Lung (tissue), 12 donors: ENCODE measurements around the gene RCBTB1. TPM values are rescaled to one million over a fixed set of nuclear protein-coding genes. Genes with fewer than 3 reads are reported as not detected.
"Not testable (repeated sequence)": the region's sequence is repeated elsewhere in the genome, so short reads cannot be mapped to it uniquely, and the experiment has no call there.

ENCODE experiments used
- ATAC-seq: fragments of 200-7000 bp; cut with Tn5 transposase; one replicate; pipeline ENCODE4 v1.9.1; 2020; ENCODE audit warnings: moderate number of reproducible peaks; ENCODE audit not compliant: insufficient read depth, low FRiP score
- DNase-seq, 3 donors: peaks; one replicate each; pipeline ENCODE4 v3.0.0-alpha.2; 2013 to 2017
- H3K27ac ChIP-seq, 2 donors: one replicate each; pipeline ENCODE4 v1.5.1; 2013; ENCODE audit warnings: mild to moderate bottlenecking in 2 of 2, moderate library complexity in 2 of 2, control low read depth in 1 of 2, inconsistent platforms in 1 of 2, low read depth in 1 of 2, low read length in 1 of 2
- H3K27me3 ChIP-seq, 3 donors: one replicate each; pipeline ENCODE4 v1.5.1; 2013; ENCODE audit warnings: low read length in 2 of 3; ENCODE audit not compliant: control insufficient read depth in 3 of 3, insufficient read depth in 3 of 3
- H3K36me3 ChIP-seq, 4 donors: one replicate each; pipeline ENCODE4 v1.5.1; 2013; ENCODE audit warnings: low read length in 4 of 4, mild to moderate bottlenecking in 1 of 4, moderate library complexity in 1 of 4; ENCODE audit not compliant: control insufficient read depth in 4 of 4, insufficient read depth in 4 of 4
- H3K4me1 ChIP-seq, 5 donors: one replicate each; pipeline ENCODE4 v1.5.1; 2013; ENCODE audit warnings: low read length in 5 of 5, mild to moderate bottlenecking in 2 of 5, moderate library complexity in 1 of 5; ENCODE audit not compliant: control insufficient read depth in 5 of 5, insufficient read depth in 5 of 5
- H3K4me3 ChIP-seq: one replicate; pipeline ENCODE4 v1.5.1; 2013; ENCODE audit warnings: mild to moderate bottlenecking, control low read depth, moderate library complexity
- H3K9ac ChIP-seq, 2 donors: one replicate each; pipeline ENCODE4 v1.5.1; 2013; ENCODE audit warnings: low read length in 2 of 2, control low read depth in 1 of 2; ENCODE audit not compliant: insufficient read depth in 1 of 2
- H3K9me3 ChIP-seq, 4 donors: one replicate each; pipeline ENCODE4 v1.5.1; 2013; ENCODE audit warnings: low read length in 3 of 4, mild to moderate bottlenecking in 1 of 4, moderate library complexity in 1 of 4; ENCODE audit not compliant: control insufficient read depth in 4 of 4, insufficient read depth in 3 of 4
- WGBS, 2 donors: extraction: QIAGEN DNeasy Blood & Tissue Kit; methylation state at CpG; one replicate each; pipeline ENCODE4 v1.1.7; 2013; 5-methylcytosine and 5-hydroxymethylcytosine counted together
- polyA plus RNA-seq, 2 donors: library from polyadenylated mRNA; stranded (reverse); fragments of 200-250 nt; gene quantifications; one replicate each; pipeline ENCODE4 v1.2.1, GENCODE V29; 2013
- total RNA-seq, 2 donors: library from RNA; depleted of rRNA in 1 of 2; stranded (reverse); fragments of >200 nt in 1 of 2; gene quantifications; one replicate each; pipeline ENCODE4 v1.2.1, GENCODE V29; 2014 to 2021
- TF ChIP-seq, protein P1 (sequence below): IDR thresholded peaks from 2 replicates; pipeline ENCODE4 v1.5.1; 2012; ENCODE audit warnings: mild to moderate bottlenecking; ENCODE audit errors: control extremely low read depth, extremely low read depth
- donor health status: control.
- donor health status: control.
- donor health status: Bipolar disorder and iron deficiency.
- donor health status: healthy.
- donor health status: DM: yes; HTN: yes; CAD: no.

The RCBTB1 gene
- total and polyA plus RNA-seq, 4 donors, result 12.0 to 25.4 (median 17.8) TPM

DNA sequence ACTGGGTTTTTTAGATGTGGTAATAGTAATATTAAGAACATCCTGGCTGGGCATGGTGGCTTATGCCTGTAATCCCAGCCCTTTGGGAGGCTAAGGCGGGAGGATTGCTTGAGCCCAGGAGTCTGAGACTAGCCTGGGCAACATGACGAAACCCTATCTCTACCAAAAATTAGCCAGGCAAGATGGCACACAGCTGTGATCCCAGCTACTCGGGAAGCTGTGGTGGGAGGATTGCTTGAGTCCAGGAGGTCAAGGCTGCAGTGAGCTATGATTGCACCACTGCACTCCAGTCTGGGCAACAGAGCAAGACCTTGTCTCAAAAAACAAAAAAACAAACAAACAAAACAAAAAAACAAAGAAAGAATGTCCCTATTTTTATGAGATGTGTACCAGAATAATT lies 5.4 kb upstream of the RCBTB1 start:
- DNase-seq, ATAC-seq: not testable (repeated sequence)
- WGBS, 2 donors, result 87 to 92% methylated on average over 3 of the region's 3 CpGs

DNA sequence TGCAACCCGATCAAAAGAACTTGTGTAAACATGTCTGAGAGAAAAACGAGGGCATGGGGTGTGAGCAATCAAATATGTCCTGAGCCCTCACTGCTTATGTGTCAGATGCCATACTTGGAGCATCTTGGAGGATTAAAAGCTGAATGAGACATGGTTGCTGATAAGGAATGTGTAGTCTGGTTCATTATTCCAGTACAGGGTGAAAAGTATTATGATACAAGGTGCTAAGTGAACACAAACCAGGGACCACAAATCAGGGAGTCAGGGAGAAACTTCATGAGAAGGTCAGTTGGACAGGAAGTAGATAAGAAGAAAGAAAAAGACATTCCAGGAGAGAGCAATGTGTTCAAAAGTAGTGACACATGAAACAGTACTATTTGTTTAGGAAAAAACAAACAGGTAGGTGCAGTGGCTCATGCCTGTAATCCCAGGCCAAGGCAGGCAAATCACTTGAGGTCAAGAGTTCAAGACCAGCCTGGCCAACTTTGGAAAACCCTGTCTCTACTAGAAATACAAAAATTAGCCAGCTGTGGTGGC lies 2.0 kb upstream of the RCBTB1 start:
- Histone ChIP-seq H3K36me3 (peaks cover 0 to 2% (median 0%) of the 10 kb centered on the region in 4 donors), H3K4me3 (no peak overlapping the region), H3K9me3 (no peaks in the 10 kb centered on the region), H3K27ac (peak overlapping the region in 1 of 2 donors; percentile 14), H3K4me1 (peaks cover 0 to 12% (median 7%) of the 10 kb centered on the region in 5 donors), H3K9ac (no peak overlapping the region), H3K27me3 (no peaks in the 10 kb centered on the region)
- WGBS, 2 donors, result 42 to 75% methylated on average over 2 of the region's 2 CpGs
- no peak for ATAC-seq
- DNase-seq, result no peak
- TF ChIP-seq, protein P1, sequence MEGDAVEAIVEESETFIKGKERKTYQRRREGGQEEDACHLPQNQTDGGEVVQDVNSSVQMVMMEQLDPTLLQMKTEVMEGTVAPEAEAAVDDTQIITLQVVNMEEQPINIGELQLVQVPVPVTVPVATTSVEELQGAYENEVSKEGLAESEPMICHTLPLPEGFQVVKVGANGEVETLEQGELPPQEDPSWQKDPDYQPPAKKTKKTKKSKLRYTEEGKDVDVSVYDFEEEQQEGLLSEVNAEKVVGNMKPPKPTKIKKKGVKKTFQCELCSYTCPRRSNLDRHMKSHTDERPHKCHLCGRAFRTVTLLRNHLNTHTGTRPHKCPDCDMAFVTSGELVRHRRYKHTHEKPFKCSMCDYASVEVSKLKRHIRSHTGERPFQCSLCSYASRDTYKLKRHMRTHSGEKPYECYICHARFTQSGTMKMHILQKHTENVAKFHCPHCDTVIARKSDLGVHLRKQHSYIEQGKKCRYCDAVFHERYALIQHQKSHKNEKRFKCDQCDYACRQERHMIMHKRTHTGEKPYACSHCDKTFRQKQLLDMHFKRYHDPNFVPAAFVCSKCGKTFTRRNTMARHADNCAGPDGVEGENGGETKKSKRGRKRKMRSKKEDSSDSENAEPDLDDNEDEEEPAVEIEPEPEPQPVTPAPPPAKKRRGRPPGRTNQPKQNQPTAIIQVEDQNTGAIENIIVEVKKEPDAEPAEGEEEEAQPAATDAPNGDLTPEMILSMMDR, result no peak

More for the DNA sequence above, 5.4 kb upstream of the RCBTB1 start:
- not testable (repeated sequence) for H3K4me3 ChIP-seq, H3K9me3 ChIP-seq, H3K9ac ChIP-seq, H3K36me3 ChIP-seq, H3K27me3 ChIP-seq, H3K4me1 ChIP-seq, H3K27ac ChIP-seq

DNA sequence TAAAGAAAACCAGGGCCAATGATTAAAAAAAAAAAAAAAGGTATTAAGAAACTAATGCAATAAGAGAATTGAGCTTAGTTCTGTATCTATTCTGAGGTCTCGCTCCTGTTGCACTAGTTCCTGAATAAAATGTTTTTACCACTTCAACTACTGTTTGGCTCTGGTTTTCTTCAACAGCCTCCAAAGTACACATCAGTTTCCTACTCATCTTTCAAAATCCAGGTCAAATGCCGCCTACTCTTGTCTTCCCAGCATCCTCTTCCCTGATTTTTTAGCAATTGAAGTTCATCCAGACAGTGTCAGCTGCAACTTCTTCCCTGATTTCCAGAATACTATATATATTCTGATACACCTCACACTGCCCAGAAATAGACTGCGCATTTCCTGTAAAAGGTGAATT lies 1.4 kb upstream of the RCBTB1 start:
- 90 to 91% methylated on average over 3 of the region's 3 CpGs for WGBS, 2 donors
- Histone ChIP-seq H3K9ac (no peak overlapping the region), H3K27me3 (no peaks in the 10 kb centered on the region), H3K9me3 (no peaks in the 10 kb centered on the region), H3K4me1 (peaks cover 0 to 12% (median 7%) of the 10 kb centered on the region in 5 donors), H3K4me3 (no peak overlapping the region), H3K36me3 (peaks cover 0 to 2% (median 0%) of the 10 kb centered on the region in 4 donors), H3K27ac (peak overlapping the region in 1 of 2 donors; percentile 13)
- TF ChIP-seq, protein P1, result no peak
- no peak for DNase-seq
- no peak for ATAC-seq

DNA sequence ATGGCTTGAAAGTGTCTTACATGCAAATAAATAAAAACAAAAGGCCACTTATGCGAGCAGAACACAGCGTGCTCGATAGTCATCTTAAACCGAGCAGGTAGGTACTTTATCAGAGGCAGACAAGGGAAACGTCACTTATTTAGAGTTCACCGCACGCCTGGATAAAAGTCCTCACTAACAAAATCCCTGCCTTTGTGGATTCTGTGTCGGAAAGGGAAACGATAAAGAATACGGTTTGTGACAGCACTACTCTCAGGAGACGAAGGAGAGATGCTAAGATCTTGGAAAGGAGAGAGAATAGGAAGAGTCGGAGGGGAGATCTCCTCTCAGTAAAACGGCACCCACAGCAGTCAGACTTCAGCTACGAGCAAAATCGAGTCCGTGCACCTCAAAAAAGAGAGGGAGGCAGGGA lies 581 bp downstream of the RCBTB1 start:
- Histone ChIP-seq H3K4me3 (peak overlapping the region; percentile 98), H3K9me3 (no peaks in the 10 kb centered on the region), H3K27me3 (no peaks in the 10 kb centered on the region), H3K27ac (peak overlapping the region; percentile 90 to 92), H3K36me3 (peaks cover 0 to 6% (median 2%) of the 10 kb centered on the region in 4 donors), H3K9ac (peak overlapping the region; percentile 75 to 93), H3K4me1 (peaks cover 0 to 12% (median 7%) of the 10 kb centered on the region in 5 donors)
- ATAC-seq (no peak), DNase-seq (peak in 1 of 3 donors; percentile 43)
- TF ChIP-seq, protein P1, result no peak
- 0 to 1% methylated on average over 15 to 16 of the region's 16 CpGs for WGBS, 2 donors
